Measurements from ENCODE around the gene ACTR1A.
A peak's percentile ranks its signal among the peaks of the same experiment; 100 is the strongest.
"Not testable (repeated sequence)": the region's sequence is repeated elsewhere in the genome, so short reads cannot be mapped to it uniquely, and the experiment has no call there.

The ACTR1A gene

GRCh38 chr10:102502337-102503151, at the start of gene ACTR1A:
Gene ACTR1A, minus strand, starts transcription at chr10:102502712. Its CDS starts 65 bp downstream, at chr10:102502647.
- DNase-seq (ENCODE audit: low read depth), result peak; percentile 91

GRCh38 chr10:102550636-102551210, 48.2 kb upstream of the ACTR1A start:
- no peak for DNase-seq (ENCODE audit: low read depth)

- DNase-seq (ENCODE audit: low read depth), result no peak
These were observed 47.0 kb upstream of the ACTR1A start for GRCh38 chr10:102549549-102549948.

GRCh38 chr10:102546606-102547320, 44.3 kb upstream of the ACTR1A start:
- no peak for DNase-seq (ENCODE audit: low read depth)

GRCh38 chr10:102545997-102546396, 43.5 kb upstream of the ACTR1A start:
- DNase-seq (ENCODE audit: low read depth), result no peak

- DNase-seq (ENCODE audit: low read depth), result no peak
These were observed 42.9 kb upstream of the ACTR1A start for GRCh38 chr10:102545265-102545871.

- DNase-seq (ENCODE audit: low read depth), result no peak
These were observed 40.4 kb upstream of the ACTR1A start for GRCh38 chr10:102542800-102543418.

GRCh38 chr10:102540023-102540422, 37.5 kb upstream of the ACTR1A start:
- no peak for DNase-seq (ENCODE audit: low read depth)

- DNase-seq (ENCODE audit: low read depth), result no peak
These were observed 36.3 kb upstream of the ACTR1A start for GRCh38 chr10:102538811-102539210.

GRCh38 chr10:102537948-102538347, 35.4 kb upstream of the ACTR1A start:
- DNase-seq (ENCODE audit: low read depth), result no peak

- no peak for DNase-seq (ENCODE audit: low read depth)
These were observed 34.9 kb upstream of the ACTR1A start for GRCh38 chr10:102537367-102537766.

GRCh38 chr10:102535481-102536147, 33.1 kb upstream of the ACTR1A start:
- DNase-seq (ENCODE audit: low read depth), result no peak

GRCh38 chr10:102534966-102535365, 32.5 kb upstream of the ACTR1A start:
- DNase-seq (ENCODE audit: low read depth), result not testable (repeated sequence)

GRCh38 chr10:102534333-102534732, 31.8 kb upstream of the ACTR1A start:
- DNase-seq (ENCODE audit: low read depth), result no peak

GRCh38 chr10:102527546-102527945, 25.0 kb upstream of the ACTR1A start:
- DNase-seq (ENCODE audit: low read depth), result no peak

GRCh38 chr10:102524746-102525145, 22.2 kb upstream of the ACTR1A start:
- DNase-seq (ENCODE audit: low read depth), result no peak

- DNase-seq (ENCODE audit: low read depth), result no peak
These were observed 20.9 kb upstream of the ACTR1A start for GRCh38 chr10:102523250-102524029.

- no peak for DNase-seq (ENCODE audit: low read depth)
These were observed 20.4 kb upstream of the ACTR1A start for GRCh38 chr10:102522874-102523249.

- DNase-seq (ENCODE audit: low read depth), result no peak
These were observed 16.8 kb upstream of the ACTR1A start for GRCh38 chr10:102519246-102519825.

GRCh38 chr10:102517553-102517952, 15.0 kb upstream of the ACTR1A start:
- no peak for DNase-seq (ENCODE audit: low read depth)
